ENCODE measurements around the gene TMEM138. TPM values are rescaled to one million over a fixed set of nuclear protein-coding genes. Genes with fewer than 3 reads are reported as not detected.

The TMEM138 gene
- total and polyA plus RNA-seq, 2 of the 4 experiments (the other 2 are of a cell fraction) = 16.8 to 53.2 TPM

- no peak overlapping the region for H2AK9ac ChIP-seq (replicated peaks; ENCODE audit: low read depth, low read length, poor library complexity)
- peak overlapping the region; percentile 75 for H4K91ac ChIP-seq (ENCODE audit: insufficient read depth, low read depth, low read length)
- intact Hi-C loops (cut with micrococcal nuclease) (loop anchor here (1.0 kb wide), 1 partner anchor 10 kb away; no protein-coding TSS in a partner anchor), in situ Hi-C loops (cut with MboI; ENCODE audit: low sequenced_read_pairs) (no loop called here), dilution Hi-C loops (cut with HindIII; ENCODE audit: low sequenced_read_pairs, unreplicated experiment) (no loop called here)
- H2BK15ac ChIP-seq (ENCODE audit: low read depth, low read length) = peak overlapping the region; percentile 71; the same call in 1 of the 3 replicates
- peaks cover 11% of the 10 kb centered on the region for H3K4me1 ChIP-seq (ENCODE audit: control insufficient read depth, insufficient read depth, low read length)
- ATAC-seq (ENCODE audit: low read depth) = peak; percentile 94
- ChIA-PET POLR2A (ENCODE audit: unreplicated experiment) (interaction anchor here (0.6 kb wide), 1 partner anchor 10 kb away, joined by 3 read pairs; no protein-coding TSS in a partner anchor), CTCF (interaction anchor here (1.0 kb wide), 3 partner anchors 30 to 44 kb away, joined by 3 to 7 read pairs (median 5); no protein-coding TSS in a partner anchor)
- H3K9me1 ChIP-seq (ENCODE audit: insufficient read depth, low read length) = peaks cover 3% of the 10 kb centered on the region; the same call in 1 of the 2 replicates
- H4K20me1 ChIP-seq (ENCODE audit: insufficient read depth, low read length) = no peaks in the 10 kb centered on the region; the same call in 1 of the 2 replicates
- H3K4ac ChIP-seq (ENCODE audit: low read depth, low read length) = peak overlapping the region; percentile 78
- peak overlapping the region; percentile 84 for H2BK20ac ChIP-seq (ENCODE audit: low read depth, low read length)
- no peak overlapping the region for H3K56ac ChIP-seq (ENCODE audit: extremely low read depth, insufficient read depth, low read length)
- H3K27me3 ChIP-seq (ENCODE audit: control insufficient read depth, insufficient read depth, low read length) = no peaks in the 10 kb centered on the region
- peak overlapping the region; percentile 56; the same call in 1 of the 2 replicates for H3K14ac ChIP-seq (replicated peaks; ENCODE audit: low read depth, low read length)
- WGBS, 2 experiments (ENCODE audit: extremely low coverage in 2 of 2, insufficient read length in 1 of 2) = 80% methylated on average over 1 of the region's 5 CpGs; no CpG with 5 or more reads in 1 of the 2 experiments
- peak overlapping the region; percentile 94 for H3K27ac ChIP-seq (ENCODE audit: insufficient read depth, low read length)
- no peaks in the 10 kb centered on the region for H3K9me3 ChIP-seq (ENCODE audit: control insufficient read depth, insufficient read depth, low read length)
- H3K36me3 ChIP-seq (ENCODE audit: control insufficient read depth, insufficient read depth, low read length) = no peaks in the 10 kb centered on the region; the same call in 1 of the 2 replicates
- TF ChIP-seq BHLHE40 (IDR thresholded peaks at IDR 0.05; ENCODE audit: low read depth, low read length) (no peak), NFE2L2 (IDR thresholded peaks at IDR 0.05; ENCODE audit: low read depth, low read length) (peak; percentile 74; the same call in 1 of the 2 replicates), FOS (IDR thresholded peaks at IDR 0.05; ENCODE audit: low read depth, low read length) (peak; percentile 89), CEBPB (IDR thresholded peaks at IDR 0.05; ENCODE audit: low read depth, low read length) (peak; percentile 99), RAD21 (IDR thresholded peaks at IDR 0.05; ENCODE audit: low read length) (no peak), SMC3 (IDR thresholded peaks at IDR 0.05; ENCODE audit: low read depth, low read length) (no peak), MAZ (IDR thresholded peaks at IDR 0.05; ENCODE audit: borderline replicate concordance, low read depth, low read length) (0 out of 2 replicates have a peak, but pooled peaks have one; percentile 13), MAFK (IDR thresholded peaks at IDR 0.05; ENCODE audit: low read depth, low read length) (peak; percentile 58; the same call in 1 of the 2 replicates), MXI1 (IDR thresholded peaks at IDR 0.05; ENCODE audit: borderline replicate concordance, low read depth, low read length) (peak; percentile 52; the same call in 1 of the 2 replicates)
- H2BK5ac ChIP-seq (ENCODE audit: low read depth, low read length, poor library complexity, severe bottlenecking) = peak overlapping the region; percentile 95
- DNase-seq = peak; percentile 97
- peak overlapping the region; percentile 44; the same call in 1 of the 2 replicates for H2AK5ac ChIP-seq (ENCODE audit: low read depth, low read length)
- peaks cover 0 to 4% of the 10 kb centered on the region in 2 experiments; a peak in 2 of 4 replicates for H3K79me1 ChIP-seq (ENCODE audit: low read depth in 1 of 2, low read length in 2 of 2)
- no peak overlapping the region for H2AFZ ChIP-seq (replicated peaks; ENCODE audit: low read length, poor library complexity)
- peak overlapping the region; percentile 85 for H3K18ac ChIP-seq (ENCODE audit: low read depth, low read length)
- BruUV-seq (replicated peaks) = no TSS peak
- peak overlapping the region; percentile 52; the same call in 1 of the 2 replicates for H4K5ac ChIP-seq (ENCODE audit: low read depth, low read length)
- H3K23ac ChIP-seq (ENCODE audit: low read depth, low read length) = 0 out of 2 replicates have a peak overlapping the region, but pooled peaks have one; percentile 8
- no peak overlapping the region for H3K4me3 ChIP-seq (ENCODE audit: insufficient read depth, low read depth, low read length)
- peak overlapping the region; percentile 77 for H2BK120ac ChIP-seq (ENCODE audit: low read depth, low read length)
- peak overlapping the region; percentile 24; the same call in 1 of the 2 replicates for H3K9ac ChIP-seq (ENCODE audit: low read depth, low read length)
- peak overlapping the region; percentile 49 for H3K4me2 ChIP-seq (ENCODE audit: low read depth, low read length)
- H4K8ac ChIP-seq (ENCODE audit: low read depth in 2 of 2, low read length in 2 of 2) = peak overlapping the region; percentile 54 to 78; a peak in 3 of 4 replicates
Measured at GRCh38 chr11:61378713-61379313, 16.6 kb downstream of the TMEM138 start.

All from IMR-90 (cell line).